K562 (cell line): ENCODE measurements around the gene ZC3H10. TPM values are rescaled to one million over a fixed set of nuclear protein-coding genes. Genes with fewer than 3 reads are reported as not detected.

Source experiments
- ATF3 ChIP-seq, 2 experiments: fragments of 450-650 bp in 1 of 2; sonication (generic) in 1 of 2; formaldehyde crosslinking in 1 of 2; IDR thresholded peaks in 1 of 2; conservative IDR thresholded peaks in 1 of 2; 2 replicates each; pipeline versions ENCODE4 v1.6.1 to v1.8.1; 2016 to 2023; ENCODE audit warnings: mild to moderate bottlenecking in 2 of 2, moderate library complexity in 2 of 2, inconsistent platforms in 1 of 2, missing genetic modification reagents in 1 of 2
- BCL6 ChIP-seq: fragments of 250-450 bp; sonication (Bioruptor Pico); IDR thresholded peaks from 2 replicates; pipeline ENCODE4 v1.4.0; 2020
- BHLHE40 ChIP-seq: IDR thresholded peaks from 2 replicates; pipeline ENCODE4 v1.6.1; 2011; ENCODE audit warnings: low read length, improper control_type of control experiment
- BRD9 ChIP-seq: fragments of 450-650 bp; IDR thresholded peaks from 2 replicates; pipeline ENCODE4 v1.6.1; 2018; ENCODE audit warnings: low read depth; ENCODE audit not compliant: partially characterized antibody
- CBX5 ChIP-seq: IDR thresholded peaks from 2 replicates; pipeline ENCODE4 v1.6.1; 2014; ENCODE audit warnings: low read depth, borderline replicate concordance
- EGR1 ChIP-seq: fragments of 450-650 bp; conservative IDR thresholded peaks from 2 replicates; pipeline ENCODE4 v1.6.1; 2017; ENCODE audit warnings: mild to moderate bottlenecking
- ELK3 ChIP-seq: fragments of 450-650 bp; formaldehyde crosslinking; IDR thresholded peaks from 2 replicates; pipeline ENCODE4 v1.4.0; 2020; ENCODE audit warnings: mild to moderate bottlenecking
- GTF2F1 ChIP-seq: IDR thresholded peaks from 2 replicates; pipeline ENCODE4 v1.6.1; 2011; ENCODE audit warnings: low read depth, low read length, improper control_type of control experiment
- HBP1 ChIP-seq: fragments of 450-650 bp; formaldehyde crosslinking; IDR thresholded peaks from 2 replicates; pipeline ENCODE4 v1.4.0; 2022; ENCODE audit warnings: missing genetic modification characterization
- MTA1 ChIP-seq: fragments of 450-650 bp; IDR thresholded peaks from 2 replicates; pipeline ENCODE4 v1.6.1; 2017; ENCODE audit warnings: borderline replicate concordance
- SMAD4 ChIP-seq: fragments of 250-450 bp; sonication (Bioruptor Pico); conservative IDR thresholded peaks from 2 replicates; pipeline ENCODE4 v1.8.0; 2021; ENCODE audit warnings: inconsistent platforms, mild to moderate bottlenecking, moderate library complexity
- STAT5B ChIP-seq: fragments of 250-450 bp; sonication (Bioruptor Pico); IDR thresholded peaks from 2 replicates; pipeline ENCODE4 v1.8.0; 2021; ENCODE audit warnings: mild to moderate bottlenecking, inconsistent platforms
- STAT6 ChIP-seq: sonication (generic); formaldehyde crosslinking; IDR thresholded peaks from 2 replicates; pipeline ENCODE4 v1.8.1; 2023; ENCODE audit warnings: mild to moderate bottlenecking, missing genetic modification reagents
- ZNF197 ChIP-seq: fragments of 200-800 bp; sonication (Bioruptor generic); IDR thresholded peaks from 2 replicates; pipeline ENCODE4 v1.6.1; 2016; ENCODE audit warnings: low read depth, missing genetic modification characterization, missing compliant biosample characterization
- polyA plus RNA-seq, 8 experiments: library from polyadenylated mRNA; depleted of rRNA in 4 of 8; stranded (reverse) in 5 of 8; unstranded in 3 of 8; fragments of >200 nt; fragmentation: Nextera tagmentation in 2 of 8; fragmentation: Illumina TruSeq in 1 of 8; extraction: Ambion mirVana in 2 of 8; extraction: Trizol in 1 of 8; gene quantifications; 2 replicates each; pipeline versions ENCODE4 v1.2.1 to v1.2.3, GENCODE V29; 2011 to 2014; ENCODE audit warnings: inconsistent platforms in 1 of 8, missing spikeins in 1 of 8
- total RNA-seq, 7 experiments: library from RNA; depleted of rRNA in 6 of 7; stranded (reverse); fragments of >200 nt in 6 of 7; fragmentation: Illumina TruSeq in 2 of 7; extraction: Trizol in 2 of 7; gene quantifications; 2 replicates each; pipeline versions ENCODE4 v1.2.1 to v1.2.3, GENCODE V29; 2011 to 2021; ENCODE audit warnings: low replicate concordance in 1 of 7

Gene ZC3H10
- total and polyA plus RNA-seq, 9 of the 15 experiments (the other 6 are each of a cell fraction or from before 2014, with no cell fraction given): 0.31 to 4.1 (median 1.6) TPM

GRCh38 chr12:56152132-56152755 lies 34.2 kb downstream of the ZC3H10 start, which contains the start of gene MYL6B (continued):
- TF ChIP-seq GTF2F1: no peak
- TF ChIP-seq SMAD4 (CRISPR knock-in tag): no peak
- TF ChIP-seq MTA1: peak; percentile 56; the same call in 1 of the 2 replicates
- no peak for TF ChIP-seq STAT6 (CRISPR knock-in tag)
- TF ChIP-seq HBP1: peak; percentile 42; the same call in 1 of the 2 replicates
- TF ChIP-seq ZNF197 (CRISPR knock-in tag): no peak
- peak; percentile 93 for TF ChIP-seq BHLHE40
- no peak for TF ChIP-seq BRD9
- no peak for TF ChIP-seq STAT5B (CRISPR knock-in tag)
- no peak for TF ChIP-seq CBX5
- TF ChIP-seq BCL6 (CRISPR knock-in tag): no peak
- TF ChIP-seq EGR1: peak; percentile 73
- peak; percentile 80 for TF ChIP-seq ATF3 (IDR thresholded peaks at IDR 0.05)
- no peak for TF ChIP-seq ATF3 (CRISPR knock-in tag; conservative IDR thresholded peaks at IDR 0.05)
- no peak for TF ChIP-seq ELK3
